Measurements from ENCODE around the gene TMEM52.

TMEM52 gene

DNA sequence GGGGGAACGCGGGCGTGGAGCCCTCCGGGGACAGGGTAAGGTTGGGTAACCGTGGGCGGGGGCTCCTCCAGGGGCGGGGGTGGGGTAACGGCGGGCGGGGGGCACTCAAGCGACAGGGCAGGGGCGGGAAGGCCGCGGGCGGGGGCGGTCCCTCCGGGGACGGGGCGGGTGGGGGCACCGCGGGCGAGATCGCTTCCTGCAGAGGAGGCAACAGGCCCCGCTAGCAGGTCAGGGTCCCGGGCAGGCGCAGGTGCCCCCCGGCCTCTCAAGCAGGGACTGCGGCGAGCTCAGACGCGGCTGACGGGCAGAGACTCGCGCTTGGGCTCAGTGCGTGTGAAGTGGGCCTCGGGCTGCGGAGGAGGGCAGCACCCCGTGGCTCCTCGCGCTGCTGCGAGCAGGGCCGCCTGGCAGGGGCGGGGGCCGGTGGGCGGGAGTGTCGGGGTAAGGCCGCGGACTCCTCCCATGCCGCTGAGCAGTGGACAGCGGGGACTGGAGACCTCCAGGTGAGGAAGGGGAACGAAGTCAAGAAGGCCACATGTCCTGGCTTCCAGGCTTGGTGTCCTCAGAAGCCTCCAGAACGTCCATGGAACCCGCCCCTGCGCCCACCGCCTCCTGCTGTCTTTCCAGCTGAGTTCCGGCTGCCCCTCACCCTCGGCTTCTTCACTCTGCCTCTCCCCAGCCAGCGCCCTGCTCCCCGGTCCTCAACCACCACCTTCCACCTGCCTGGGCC, 27.6 kb downstream of the TMEM52 start:
- ChIA-PET POLR2A (interaction anchor here (1.0 to 1.3 kb wide), 3 partner anchors 9 to 33 kb away, joined by 3 to 4 read pairs (median 4); no protein-coding TSS in a partner anchor), CTCF (interaction anchor here (0.6 to 1.5 kb wide), 3 partner anchors 14 to 132 kb away, joined by 4 to 5 read pairs (median 4); no protein-coding TSS in a partner anchor)
- peak overlapping the region; percentile 96 for H3K27ac ChIP-seq (ENCODE audit: extremely low read depth, low read depth, low read length)
- peaks cover 8% of the 10 kb centered on the region for H3K4me1 ChIP-seq (ENCODE audit: control insufficient read depth, insufficient read depth, low read length)
- H3K9me3 ChIP-seq (ENCODE audit: control insufficient read depth, insufficient read depth, low read depth, low read length), result no peaks in the 10 kb centered on the region
- H3K4me3 ChIP-seq (ENCODE audit: low read depth, low read length), result peak overlapping the region; percentile 88
- no peaks in the 10 kb centered on the region for H3K36me3 ChIP-seq (ENCODE audit: control insufficient read depth in 2 of 2, insufficient read depth in 1 of 2, low read length in 2 of 2)
- TF ChIP-seq ZIC2 (tag by site-specific recombination; IDR thresholded peaks at IDR 0.05) (peak; percentile 94), ZBTB8A (tag by site-specific recombination; IDR thresholded peaks at IDR 0.05) (peak; percentile 68), KLF7 (tag by site-specific recombination; IDR thresholded peaks at IDR 0.05; ENCODE audit: borderline replicate concordance) (peak; percentile 43; the same call in 1 of the 2 replicates), ZNF501 (tag by site-specific recombination; IDR thresholded peaks at IDR 0.05) (0 out of 2 replicates have a peak, but pooled peaks have one; percentile 49), ZNF792 (tag by site-specific recombination; IDR thresholded peaks at IDR 0.05) (0 out of 2 replicates have a peak, but pooled peaks have one; percentile 61), EGR2 (tag by site-specific recombination; IDR thresholded peaks at IDR 0.05; ENCODE audit: low read depth) (peak; percentile 74), ZNF394 (tag by site-specific recombination; IDR thresholded peaks at IDR 0.05; ENCODE audit: borderline replicate concordance) (no peak), PATZ1 (tag by site-specific recombination; IDR thresholded peaks at IDR 0.05) (peak; percentile 70), HIC1 (tag by site-specific recombination; IDR thresholded peaks at IDR 0.05) (peak; percentile 57; the same call in 1 of the 2 replicates), SCRT2 (tag by site-specific recombination; IDR thresholded peaks at IDR 0.05) (peak; percentile 75), KLF8 (tag by site-specific recombination; IDR thresholded peaks at IDR 0.05) (0 out of 2 replicates have a peak, but pooled peaks have one; percentile 43), ZNF174 (tag by site-specific recombination; IDR thresholded peaks at IDR 0.05) (no peak), KLF16 (tag by site-specific recombination; IDR thresholded peaks at IDR 0.05) (peak; percentile 58; the same call in 1 of the 2 replicates), SP3 (tag by site-specific recombination; IDR thresholded peaks at IDR 0.05) (peak; percentile 80), KLF9 (tag by site-specific recombination; IDR thresholded peaks at IDR 0.05; ENCODE audit: low read depth) (peak; percentile 53; the same call in 1 of the 2 replicates), REST (tag by site-specific recombination; IDR thresholded peaks at IDR 0.05) (peak; percentile 26; the same call in 1 of the 2 replicates), ZNF335 (tag by site-specific recombination; conservative IDR thresholded peaks at IDR 0.05) (peak; percentile 38)
- TF ChIP-seq, protein P1, sequence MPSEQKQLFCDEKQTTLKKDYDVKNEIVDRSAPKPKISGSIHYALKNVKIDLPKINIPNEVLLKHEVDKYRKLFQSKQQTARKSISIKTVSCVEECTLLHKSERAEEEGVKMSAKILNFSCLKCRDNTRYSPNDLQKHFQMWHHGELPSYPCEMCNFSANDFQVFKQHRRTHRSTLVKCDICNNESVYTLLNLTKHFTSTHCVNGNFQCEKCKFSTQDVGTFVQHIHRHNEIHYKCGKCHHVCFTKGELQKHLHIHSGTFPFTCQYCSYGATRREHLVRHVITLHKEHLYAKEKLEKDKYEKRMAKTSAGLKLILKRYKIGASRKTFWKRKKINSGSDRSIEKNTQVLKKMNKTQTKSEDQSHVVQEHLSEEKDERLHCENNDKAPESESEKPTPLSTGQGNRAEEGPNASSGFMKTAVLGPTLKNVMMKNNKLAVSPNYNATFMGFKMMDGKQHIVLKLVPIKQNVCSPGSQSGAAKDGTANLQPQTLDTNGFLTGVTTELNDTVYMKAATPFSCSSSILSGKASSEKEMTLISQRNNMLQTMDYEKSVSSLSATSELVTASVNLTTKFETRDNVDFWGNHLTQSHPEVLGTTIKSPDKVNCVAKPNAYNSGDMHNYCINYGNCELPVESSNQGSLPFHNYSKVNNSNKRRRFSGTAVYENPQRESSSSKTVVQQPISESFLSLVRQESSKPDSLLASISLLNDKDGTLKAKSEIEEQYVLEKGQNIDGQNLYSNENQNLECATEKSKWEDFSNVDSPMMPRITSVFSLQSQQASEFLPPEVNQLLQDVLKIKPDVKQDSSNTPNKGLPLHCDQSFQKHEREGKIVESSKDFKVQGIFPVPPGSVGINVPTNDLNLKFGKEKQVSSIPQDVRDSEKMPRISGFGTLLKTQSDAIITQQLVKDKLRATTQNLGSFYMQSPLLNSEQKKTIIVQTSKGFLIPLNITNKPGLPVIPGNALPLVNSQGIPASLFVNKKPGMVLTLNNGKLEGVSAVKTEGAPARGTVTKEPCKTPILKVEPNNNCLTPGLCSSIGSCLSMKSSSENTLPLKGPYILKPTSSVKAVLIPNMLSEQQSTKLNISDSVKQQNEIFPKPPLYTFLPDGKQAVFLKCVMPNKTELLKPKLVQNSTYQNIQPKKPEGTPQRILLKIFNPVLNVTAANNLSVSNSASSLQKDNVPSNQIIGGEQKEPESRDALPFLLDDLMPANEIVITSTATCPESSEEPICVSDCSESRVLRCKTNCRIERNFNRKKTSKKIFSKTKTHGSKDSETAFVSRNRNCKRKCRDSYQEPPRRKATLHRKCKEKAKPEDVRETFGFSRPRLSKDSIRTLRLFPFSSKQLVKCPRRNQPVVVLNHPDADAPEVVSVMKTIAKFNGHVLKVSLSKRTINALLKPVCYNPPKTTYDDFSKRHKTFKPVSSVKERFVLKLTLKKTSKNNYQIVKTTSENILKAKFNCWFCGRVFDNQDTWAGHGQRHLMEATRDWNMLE (tag by site-specific recombination; conservative IDR thresholded peaks at IDR 0.05; ENCODE audit: low read depth), result no peak
- TF ChIP-seq, protein P2, sequence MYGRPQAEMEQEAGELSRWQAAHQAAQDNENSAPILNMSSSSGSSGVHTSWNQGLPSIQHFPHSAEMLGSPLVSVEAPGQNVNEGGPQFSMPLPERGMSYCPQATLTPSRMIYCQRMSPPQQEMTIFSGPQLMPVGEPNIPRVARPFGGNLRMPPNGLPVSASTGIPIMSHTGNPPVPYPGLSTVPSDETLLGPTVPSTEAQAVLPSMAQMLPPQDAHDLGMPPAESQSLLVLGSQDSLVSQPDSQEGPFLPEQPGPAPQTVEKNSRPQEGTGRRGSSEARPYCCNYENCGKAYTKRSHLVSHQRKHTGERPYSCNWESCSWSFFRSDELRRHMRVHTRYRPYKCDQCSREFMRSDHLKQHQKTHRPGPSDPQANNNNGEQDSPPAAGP (tag by site-specific recombination; IDR thresholded peaks at IDR 0.05), result peak; percentile 45; the same call in 1 of the 2 replicates
- TF ChIP-seq, protein P3, sequence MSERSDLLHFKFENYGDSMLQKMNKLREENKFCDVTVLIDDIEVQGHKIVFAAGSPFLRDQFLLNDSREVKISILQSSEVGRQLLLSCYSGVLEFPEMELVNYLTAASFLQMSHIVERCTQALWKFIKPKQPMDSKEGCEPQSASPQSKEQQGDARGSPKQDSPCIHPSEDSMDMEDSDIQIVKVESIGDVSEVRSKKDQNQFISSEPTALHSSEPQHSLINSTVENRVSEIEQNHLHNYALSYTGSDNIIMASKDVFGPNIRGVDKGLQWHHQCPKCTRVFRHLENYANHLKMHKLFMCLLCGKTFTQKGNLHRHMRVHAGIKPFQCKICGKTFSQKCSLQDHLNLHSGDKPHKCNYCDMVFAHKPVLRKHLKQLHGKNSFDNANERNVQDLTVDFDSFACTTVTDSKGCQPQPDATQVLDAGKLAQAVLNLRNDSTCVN (tag by site-specific recombination; optimal IDR thresholded peaks at IDR 0.05), result peak; percentile 65
